Pancreas (tissue), 10 donors: Measurements from ENCODE around the gene IL33. TPM values are rescaled to one million over a fixed set of nuclear protein-coding genes. Genes with fewer than 3 reads are reported as not detected.
A peak's percentile ranks its signal among the peaks of the same experiment; 100 is the strongest.

ENCODE experiments used
- ATAC-seq, 4 donors: fragments of 200-7000 bp; cut with Tn5 transposase; one replicate each; pipeline versions ENCODE4 v1.8.0 to v1.9.1; 2020; ENCODE audit warnings: mild to moderate bottlenecking in 4 of 4, moderate library complexity in 4 of 4
- DNase-seq, 6 donors: peaks; one replicate each; pipeline ENCODE4 v3.0.0-alpha.2; 2020
- FAIRE-seq: peaks from 2 replicates; lab custom pipeline; 2012; peaks lifted over from hg19 to GRCh38; lab: Jason Lieb, UNC
- H3K27ac ChIP-seq, 4 donors: fragments of 200-600 bp; sonication (generic); 1 replicate in 3 of 4; 2 replicates in 1 of 4; pipeline versions ENCODE4 v1.5.0 to v1.8.0; 2020
- H3K27me3 ChIP-seq, 4 donors: fragments of 200-600 bp; one replicate each; pipeline ENCODE4 v1.8.0; 2021
- H3K36me3 ChIP-seq, 3 donors: fragments of 200-600 bp; sonication (generic) in 1 of 3; one replicate each; pipeline versions ENCODE4 v1.5.0 to v1.8.0; 2020 to 2021
- H3K4me1 ChIP-seq, 3 donors: fragments of 200-600 bp; one replicate each; pipeline ENCODE4 v1.8.0; 2021
- H3K4me3 ChIP-seq, 4 donors: fragments of 200-600 bp; sonication (generic) in 2 of 4; one replicate each; pipeline versions ENCODE4 v1.5.0 to v1.8.0; 2020 to 2021
- H3K9me3 ChIP-seq, 4 donors: fragments of 200-600 bp; one replicate each; pipeline ENCODE4 v1.8.0; 2021
- CTCF ChIP-seq, 4 donors: fragments of 200-600 bp; sonication (generic) in 3 of 4; IDR thresholded peaks; one replicate each; pipeline versions ENCODE4 v1.5.0 to v1.8.0; 2021; ENCODE audit warnings: antibody characterized with exemption in 4 of 4
- WGBS, 2 donors: extraction: QIAGEN DNeasy Blood & Tissue Kit; methylation state at CpG; one replicate each; pipeline ENCODE4 v1.1.7; 2013; 5-methylcytosine and 5-hydroxymethylcytosine counted together
- intact Hi-C, 3 donors: fragments of 100-400 bp; cut with DNase I; formaldehyde crosslinking; loops; one replicate each; pipeline versions ENCODE4 v1.11.1 to v1.14.2; 2022
- polyA plus RNA-seq, 2 donors: library from polyadenylated mRNA; stranded (reverse); fragments of 200-250 nt; gene quantifications; one replicate each; pipeline ENCODE4 v1.2.3, GENCODE V29; 2013
- total RNA-seq, 6 donors: library from RNA; stranded (reverse); fragmentation: NEBNext Ultra II Directional in 4 of 6; extraction: Animal tissue kit (Norgen Biotek cat#: 25700) in 4 of 6; gene quantifications; one replicate each; pipeline versions ENCODE4 v1.2.1 to v1.2.4, GENCODE V29; 2021 to 2023
- donor health status: healthy with polysubstance abuse.
- donor health status: DM: no; HTN: no; CAD: no; lungs with moderate emphysema.
- donor health status: DM: no; HTN: no; CAD: no.
- donor health status: control.
- donor health status: control.
- donor health status: Bipolar disorder and iron deficiency.
- donor health status: DM: yes; HTN: yes; CAD: no.
- donor health status: DM: no; HTN: no; CAD: no.
- donor health status: DM: no; HTN: no; CAD: no.
- donor health status: DM: yes; HTN: yes; CAD: no.

IL33 gene
- total and polyA plus RNA-seq, 8 donors, result 1.7 to 5.7 (median 3.9) TPM

- FAIRE-seq (no peak), ATAC-seq (peak in 1 of 4 donors; percentile 13), DNase-seq (no peak)
- H3K27me3 ChIP-seq, result no peaks in the 10 kb centered on the region
- H3K9me3 ChIP-seq, result no peaks in the 10 kb centered on the region
- H3K4me1 ChIP-seq, result peaks cover 0 to 6% (median 6%) of the 10 kb centered on the region in 3 donors
- intact Hi-C loops, result no loop called here
- TF ChIP-seq CTCF (IDR thresholded peaks at IDR 0.05), result no peak
- WGBS, 2 donors, result 64 to 65% methylated on average over 2 of the region's 2 CpGs
- no peak overlapping the region for H3K27ac ChIP-seq
- no peak overlapping the region for H3K4me3 ChIP-seq
- H3K36me3 ChIP-seq, result no peaks in the 10 kb centered on the region
Measured at GRCh38 chr9:6214903-6215302, 704 bp upstream of the IL33 start.

- Histone ChIP-seq H3K36me3 (no peaks in the 10 kb centered on the region), H3K4me3 (no peak overlapping the region), H3K27ac (no peak overlapping the region), H3K4me1 (peaks cover 0 to 6% (median 6%) of the 10 kb centered on the region in 3 donors), H3K9me3 (no peaks in the 10 kb centered on the region), H3K27me3 (no peaks in the 10 kb centered on the region)
- FAIRE-seq, result no peak
- intact Hi-C loops, result no loop called here
- TF ChIP-seq CTCF (IDR thresholded peaks at IDR 0.05), result no peak
- DNase-seq, result no peak
- WGBS, 2 donors, result 71 to 88% methylated on average over 3 of the region's 3 CpGs
- no peak for ATAC-seq
Measured at GRCh38 chr9:6216002-6216401, 395 bp downstream of the IL33 start.

DNA sequence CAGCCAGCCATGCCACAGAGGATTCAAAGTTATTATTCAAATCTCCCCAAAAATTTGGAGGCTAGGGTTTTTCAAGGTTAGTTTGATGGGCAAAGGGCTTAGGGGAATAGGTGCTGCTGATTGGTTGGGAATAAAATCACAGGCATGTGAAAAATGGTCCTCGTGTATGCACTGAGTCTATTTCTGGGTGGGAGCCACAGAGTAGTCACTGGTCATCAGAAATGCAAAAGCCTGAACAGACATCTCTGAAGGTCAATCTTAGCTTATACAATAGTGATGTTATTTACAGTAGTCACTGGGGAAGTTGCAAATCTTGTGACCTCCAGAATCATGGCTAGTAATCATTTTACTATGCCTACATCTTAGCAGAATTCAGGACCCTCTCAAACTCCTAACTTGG lies 1.3 kb downstream of the IL33 start:
- Histone ChIP-seq H3K27ac (no peak overlapping the region), H3K36me3 (no peaks in the 10 kb centered on the region), H3K4me3 (no peak overlapping the region), H3K4me1 (peaks cover 1 to 6% (median 6%) of the 10 kb centered on the region in 3 donors), H3K9me3 (no peaks in the 10 kb centered on the region), H3K27me3 (no peaks in the 10 kb centered on the region)
- WGBS, 2 donors, result 85 to 90% methylated on average over 1 of the region's 1 CpG
- DNase-seq, result no peak
- intact Hi-C loops, result no loop called here
- TF ChIP-seq CTCF (IDR thresholded peaks at IDR 0.05), result no peak
- FAIRE-seq, result no peak
- no peak for ATAC-seq

DNA sequence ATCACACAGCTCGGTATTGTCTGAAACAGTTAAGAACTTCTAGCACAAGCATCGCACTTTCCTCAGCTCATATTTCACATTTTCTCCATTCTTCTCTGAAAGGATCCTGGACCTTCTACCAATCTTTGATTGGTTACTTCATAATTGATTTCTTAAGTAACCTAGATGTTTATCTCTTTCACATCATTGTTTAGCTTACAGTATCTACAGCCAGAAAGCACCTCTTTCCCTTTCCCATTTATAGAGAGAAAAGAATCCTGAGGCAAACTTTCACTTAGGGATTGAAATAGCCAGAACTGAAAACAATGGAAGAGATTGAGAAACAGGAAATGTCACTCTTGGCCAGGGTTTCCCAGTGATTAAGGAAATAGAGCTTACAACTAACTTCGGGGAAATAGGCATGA lies 2.5 kb downstream of the IL33 start:
- peak; percentile 75 for FAIRE-seq
- Histone ChIP-seq H3K9me3 (no peaks in the 10 kb centered on the region), H3K27ac (peak overlapping the region in 2 of 4 donors; percentile 15 to 66), H3K27me3 (no peaks in the 10 kb centered on the region), H3K36me3 (no peaks in the 10 kb centered on the region), H3K4me3 (no peak overlapping the region), H3K4me1 (peaks cover 6 to 7% (median 6%) of the 10 kb centered on the region in 3 donors)
- peak in 3 of 4 donors; percentile 55 to 77 (median 60) for ATAC-seq
- no peak for DNase-seq
- intact Hi-C loops, result no loop called here
- WGBS, 2 donors, result 30% methylated on average over 3 of the region's 3 CpGs
- no peak for TF ChIP-seq CTCF (IDR thresholded peaks at IDR 0.05)

- peaks cover 6 to 8% (median 7%) of the 10 kb centered on the region in 3 donors for H3K4me1 ChIP-seq
- intact Hi-C loops, result no loop called here
- no peaks in the 10 kb centered on the region for H3K36me3 ChIP-seq
- H3K27me3 ChIP-seq, result no peaks in the 10 kb centered on the region
- no peak overlapping the region for H3K4me3 ChIP-seq
- H3K27ac ChIP-seq, result no peak overlapping the region
- H3K9me3 ChIP-seq, result no peaks in the 10 kb centered on the region
- no peak for TF ChIP-seq CTCF (IDR thresholded peaks at IDR 0.05)
- no peak for ATAC-seq
- no peak for FAIRE-seq
- WGBS, 2 donors, result 88 to 93% methylated on average over 4 of the region's 4 CpGs
- DNase-seq, result no peak
Measured at GRCh38 chr9:6219040-6219439, 3.4 kb downstream of the IL33 start.
